Measurements from ENCODE around the gene MAML1.
"Not testable (repeated sequence)": the region's sequence is repeated elsewhere in the genome, so short reads cannot be mapped to it uniquely, and the experiment has no call there.

Gene MAML1, protein sequence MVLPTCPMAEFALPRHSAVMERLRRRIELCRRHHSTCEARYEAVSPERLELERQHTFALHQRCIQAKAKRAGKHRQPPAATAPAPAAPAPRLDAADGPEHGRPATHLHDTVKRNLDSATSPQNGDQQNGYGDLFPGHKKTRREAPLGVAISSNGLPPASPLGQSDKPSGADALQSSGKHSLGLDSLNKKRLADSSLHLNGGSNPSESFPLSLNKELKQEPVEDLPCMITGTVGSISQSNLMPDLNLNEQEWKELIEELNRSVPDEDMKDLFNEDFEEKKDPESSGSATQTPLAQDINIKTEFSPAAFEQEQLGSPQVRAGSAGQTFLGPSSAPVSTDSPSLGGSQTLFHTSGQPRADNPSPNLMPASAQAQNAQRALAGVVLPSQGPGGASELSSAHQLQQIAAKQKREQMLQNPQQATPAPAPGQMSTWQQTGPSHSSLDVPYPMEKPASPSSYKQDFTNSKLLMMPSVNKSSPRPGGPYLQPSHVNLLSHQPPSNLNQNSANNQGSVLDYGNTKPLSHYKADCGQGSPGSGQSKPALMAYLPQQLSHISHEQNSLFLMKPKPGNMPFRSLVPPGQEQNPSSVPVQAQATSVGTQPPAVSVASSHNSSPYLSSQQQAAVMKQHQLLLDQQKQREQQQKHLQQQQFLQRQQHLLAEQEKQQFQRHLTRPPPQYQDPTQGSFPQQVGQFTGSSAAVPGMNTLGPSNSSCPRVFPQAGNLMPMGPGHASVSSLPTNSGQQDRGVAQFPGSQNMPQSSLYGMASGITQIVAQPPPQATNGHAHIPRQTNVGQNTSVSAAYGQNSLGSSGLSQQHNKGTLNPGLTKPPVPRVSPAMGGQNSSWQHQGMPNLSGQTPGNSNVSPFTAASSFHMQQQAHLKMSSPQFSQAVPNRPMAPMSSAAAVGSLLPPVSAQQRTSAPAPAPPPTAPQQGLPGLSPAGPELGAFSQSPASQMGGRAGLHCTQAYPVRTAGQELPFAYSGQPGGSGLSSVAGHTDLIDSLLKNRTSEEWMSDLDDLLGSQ

DNA sequence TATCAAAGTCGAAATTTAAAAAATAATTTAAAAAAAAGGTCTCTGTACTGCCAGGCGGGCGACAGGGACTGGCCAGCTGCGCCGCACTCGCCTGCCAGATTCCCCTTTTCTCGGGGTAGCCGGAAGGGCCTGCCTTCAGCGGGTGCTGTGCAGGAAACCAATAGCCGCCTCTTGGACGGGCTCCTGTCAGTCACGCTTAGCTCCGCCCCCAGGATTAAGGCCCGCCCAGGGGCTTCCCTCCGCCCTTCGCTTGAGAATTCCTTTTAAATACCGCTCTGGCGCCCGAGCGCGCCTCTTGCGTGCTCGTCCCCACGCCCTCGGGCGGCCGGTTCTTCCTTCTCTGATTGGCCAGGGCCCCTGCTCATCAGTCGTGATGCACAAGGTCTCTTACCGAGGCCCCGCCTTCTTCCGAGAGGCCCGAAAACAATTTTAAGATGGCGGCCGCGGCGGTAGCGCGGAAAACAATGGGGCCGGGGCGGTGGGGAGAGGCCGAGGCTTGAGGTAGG is at the start of gene MAML1:
TSS of gene MAML1 (plus strand) at position 411 of the 506 bp plus-strand sequence. CDS start 291 bp downstream, outside the sequence.
- peak; percentile 96 to 99 for DNase-seq (ENCODE audit: low read depth in 2 of 2, low spot score in 1 of 2)

DNA sequence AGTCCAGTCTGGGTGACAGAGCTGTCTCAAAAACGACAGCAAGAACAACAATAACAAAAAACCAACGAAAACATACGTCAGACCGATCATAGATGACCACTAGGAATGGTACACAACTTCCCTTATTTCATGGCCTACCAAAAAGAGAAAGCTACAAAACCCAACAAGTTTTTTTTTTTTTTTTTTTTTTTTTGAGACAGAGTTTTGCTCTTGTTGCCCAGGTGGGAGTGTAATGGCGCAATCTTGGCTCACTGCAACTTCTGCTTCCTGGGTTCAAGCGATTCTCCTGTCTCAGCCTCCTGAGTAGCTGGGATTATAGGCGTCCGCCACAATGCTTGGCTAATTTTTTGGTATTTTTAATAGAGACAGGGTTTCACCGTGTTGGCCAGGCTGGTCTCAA is 43.4 kb upstream of the MAML1 start:
- not testable (repeated sequence) for DNase-seq (ENCODE audit: low read depth in 2 of 2, low spot score in 1 of 2)

DNA sequence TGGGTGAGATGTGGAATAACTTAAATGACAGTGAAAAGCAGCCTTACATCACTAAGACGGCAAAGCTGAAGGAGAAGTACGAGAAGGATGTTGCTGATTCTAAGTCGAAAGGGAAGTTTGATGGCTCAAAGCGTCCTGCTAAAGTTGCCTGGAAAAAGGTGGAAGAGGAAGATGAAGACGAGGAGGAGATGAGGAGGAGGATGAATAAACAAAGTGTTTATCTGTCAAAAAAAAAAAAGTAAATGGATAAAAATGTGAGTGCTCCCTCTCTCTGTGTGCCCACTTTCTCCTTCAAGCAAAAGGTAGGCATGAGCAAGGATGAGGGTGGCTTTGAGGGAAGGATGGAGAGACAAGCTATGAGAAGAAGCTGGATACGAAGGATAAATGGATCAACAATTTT is 38.1 kb upstream of the MAML1 start:
- DNase-seq (ENCODE audit: low read depth in 2 of 2, low spot score in 1 of 2) = no peak

DNA sequence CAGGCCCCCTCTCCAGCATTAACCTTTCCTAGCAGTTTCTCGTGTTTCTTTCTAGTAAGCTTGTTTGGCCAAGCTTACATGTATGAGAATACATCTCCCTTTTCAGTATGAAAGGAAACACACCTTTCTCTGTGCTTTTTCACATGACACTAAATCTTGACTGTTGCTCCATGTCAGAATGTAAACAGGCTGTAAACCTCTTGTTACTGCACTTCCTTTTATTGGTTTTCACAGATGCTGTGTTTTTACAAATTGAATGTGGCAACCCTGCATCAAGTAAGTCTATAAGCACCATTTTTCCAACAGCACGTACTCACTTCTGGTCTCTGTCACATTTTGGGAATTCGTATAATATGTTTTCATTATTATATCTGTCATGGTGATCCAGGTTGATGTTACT is 36.0 kb upstream of the MAML1 start:
- no peak for DNase-seq (ENCODE audit: low read depth in 2 of 2, low spot score in 1 of 2)

DNA sequence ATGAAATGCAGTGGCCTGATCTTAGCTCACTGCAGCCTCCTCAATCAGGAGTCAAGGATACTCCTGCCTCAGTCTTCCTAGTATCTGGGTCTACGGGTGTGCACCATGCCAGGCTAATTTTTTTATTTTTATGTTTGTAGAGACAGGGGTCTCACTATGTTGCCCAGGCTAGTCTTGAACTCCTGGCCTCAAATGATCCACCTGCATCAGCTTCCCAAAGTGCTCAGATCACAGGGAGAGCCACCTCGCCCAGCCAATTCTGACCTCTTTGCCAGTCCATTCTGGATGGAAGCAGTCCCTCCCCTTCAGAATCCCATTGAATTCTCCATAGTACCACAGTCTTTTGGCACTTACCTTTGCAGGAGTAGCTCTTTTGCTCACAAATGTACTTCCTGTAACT is 35.5 kb upstream of the MAML1 start:
- DNase-seq (ENCODE audit: low read depth in 2 of 2, low spot score in 1 of 2) = no peak

DNA sequence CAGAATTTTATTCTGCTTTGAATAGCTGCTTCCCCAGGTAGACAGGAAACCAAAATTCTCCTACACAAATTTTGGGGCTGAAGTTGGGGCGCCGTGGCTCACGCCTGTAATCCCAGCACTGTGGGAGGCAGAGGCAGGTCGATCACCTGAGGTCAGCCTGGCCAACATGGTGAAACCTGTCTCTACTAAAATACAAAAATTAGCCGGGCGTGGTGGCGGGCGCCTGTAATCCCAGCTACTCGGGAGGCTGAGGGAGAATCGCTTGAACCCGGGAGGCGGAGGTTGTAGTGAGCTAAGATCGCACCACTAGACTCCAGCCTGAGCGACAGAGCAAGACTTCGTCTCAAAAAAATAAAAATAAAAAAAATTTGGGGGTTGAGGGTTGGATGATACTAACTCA is 35.1 kb upstream of the MAML1 start:
- not testable (repeated sequence) for DNase-seq (ENCODE audit: low read depth in 2 of 2, low spot score in 1 of 2)

DNA sequence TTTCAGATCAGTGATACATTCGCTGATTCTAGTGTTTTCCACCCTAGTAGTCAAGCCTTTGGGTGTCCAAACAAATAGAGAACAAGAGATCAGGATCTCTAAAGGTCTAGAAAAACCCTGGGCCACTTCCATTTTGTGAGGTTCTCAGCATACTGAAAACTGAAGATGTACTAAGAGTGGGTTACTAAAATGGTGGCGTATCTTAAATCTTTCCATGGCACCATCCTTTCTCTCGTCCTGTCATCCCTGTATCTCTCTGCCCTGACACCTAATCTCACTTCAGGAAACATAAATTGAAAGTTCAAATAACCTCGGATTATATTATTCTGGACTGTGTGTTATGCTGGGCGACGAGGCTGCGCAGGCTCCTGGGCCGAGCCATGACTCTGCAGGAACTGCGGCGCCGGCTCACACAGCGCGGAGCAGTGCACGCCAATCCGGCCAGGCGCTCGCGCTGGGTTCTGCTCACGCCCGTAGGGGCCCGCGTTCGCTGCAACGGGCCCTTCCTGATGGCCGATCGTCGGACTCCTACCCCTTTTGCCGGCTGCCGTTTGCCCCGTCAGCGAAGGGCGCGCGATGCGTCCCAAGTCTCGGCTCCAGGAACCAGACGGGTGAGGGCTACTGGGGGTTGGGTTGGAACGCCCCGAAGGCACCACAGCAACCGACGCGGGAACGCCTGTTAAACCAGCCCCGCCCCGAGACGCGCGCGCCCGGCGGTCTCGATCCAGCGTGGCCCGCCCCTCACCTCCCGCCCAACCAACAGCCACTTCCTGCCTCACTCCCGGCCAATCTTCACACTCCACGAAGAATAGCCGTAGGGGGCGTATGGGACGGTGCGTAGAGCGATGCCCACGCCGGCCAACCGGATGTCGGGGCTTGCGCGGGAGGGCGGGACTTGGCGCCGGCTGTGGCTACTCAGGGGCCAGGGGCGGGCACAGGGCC is 34.4 kb upstream of the MAML1 start:
- peak; percentile 96 to 98 for DNase-seq (ENCODE audit: low read depth in 2 of 2, low spot score in 1 of 2)

DNA sequence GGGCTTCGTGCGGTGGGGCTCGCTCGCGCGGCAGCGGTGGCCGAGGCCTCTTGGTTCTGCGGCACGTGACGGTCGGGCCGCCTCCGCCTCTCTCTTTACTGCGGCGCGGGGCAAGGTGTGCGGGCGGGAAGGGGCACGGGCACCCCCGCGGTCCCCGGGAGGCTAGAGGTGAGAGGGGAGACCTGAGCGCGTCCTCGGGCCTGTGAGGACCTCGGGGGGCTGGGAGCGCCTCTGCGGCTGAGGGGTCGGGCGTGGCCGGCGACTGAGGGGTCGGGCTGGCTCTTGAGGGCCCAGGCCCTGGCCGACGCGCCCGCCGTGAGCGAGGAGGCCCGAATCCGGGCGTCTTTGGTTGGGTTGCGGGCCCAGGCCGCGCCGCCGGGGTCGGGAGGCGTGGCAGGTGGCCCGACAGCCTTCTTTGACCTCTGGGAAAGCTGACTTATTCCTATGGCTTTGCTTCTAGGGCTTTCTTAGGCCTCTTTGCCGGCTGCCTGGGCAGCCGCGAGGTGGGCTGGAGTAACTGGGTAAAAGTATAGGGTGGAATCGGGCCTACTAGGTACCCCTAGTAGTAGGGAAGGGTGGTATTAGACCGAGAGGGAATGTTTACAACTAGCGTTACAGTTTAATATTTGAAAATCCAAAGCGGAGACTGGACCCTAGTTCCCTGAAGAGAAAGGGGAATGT is 33.5 kb upstream of the MAML1 start, which contains the start of gene CANX:
TSS of gene CANX (plus strand) at position 33 of the 681 bp plus-strand sequence. CDS start 6,715 bp downstream, outside the sequence.
- no peak for DNase-seq (ENCODE audit: low read depth in 2 of 2, low spot score in 1 of 2)

DNA sequence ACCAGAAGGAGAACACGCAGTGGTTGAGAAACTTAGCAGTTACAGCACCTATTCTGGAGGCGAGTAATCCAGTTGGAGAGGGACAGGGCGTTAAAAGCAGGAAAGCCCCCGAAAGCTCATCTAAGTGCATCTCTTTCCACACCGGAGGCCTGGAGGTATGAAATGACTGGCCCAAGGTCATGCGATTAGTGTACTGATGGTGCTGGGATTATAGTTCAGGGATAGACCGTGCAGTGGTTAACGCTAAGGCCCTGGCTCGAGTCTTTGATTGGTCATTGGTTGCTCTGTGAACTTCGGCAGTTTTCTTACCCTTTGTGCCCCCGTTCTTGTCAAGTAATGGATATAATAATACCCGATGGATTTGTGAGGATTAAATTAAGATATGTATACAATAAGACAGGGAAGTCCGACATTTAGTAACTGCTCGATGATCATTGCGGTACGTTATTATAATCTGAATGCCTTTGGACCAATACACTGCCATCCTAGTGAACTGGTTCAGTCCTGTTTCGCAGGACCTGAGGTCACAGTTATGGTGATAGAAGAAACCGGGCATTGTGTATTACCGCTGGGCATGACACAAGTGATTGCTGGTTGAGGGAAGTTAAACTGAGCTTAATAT is 32.9 kb upstream of the MAML1 start:
- no peak for DNase-seq (ENCODE audit: low read depth in 2 of 2, low spot score in 1 of 2)

DNA sequence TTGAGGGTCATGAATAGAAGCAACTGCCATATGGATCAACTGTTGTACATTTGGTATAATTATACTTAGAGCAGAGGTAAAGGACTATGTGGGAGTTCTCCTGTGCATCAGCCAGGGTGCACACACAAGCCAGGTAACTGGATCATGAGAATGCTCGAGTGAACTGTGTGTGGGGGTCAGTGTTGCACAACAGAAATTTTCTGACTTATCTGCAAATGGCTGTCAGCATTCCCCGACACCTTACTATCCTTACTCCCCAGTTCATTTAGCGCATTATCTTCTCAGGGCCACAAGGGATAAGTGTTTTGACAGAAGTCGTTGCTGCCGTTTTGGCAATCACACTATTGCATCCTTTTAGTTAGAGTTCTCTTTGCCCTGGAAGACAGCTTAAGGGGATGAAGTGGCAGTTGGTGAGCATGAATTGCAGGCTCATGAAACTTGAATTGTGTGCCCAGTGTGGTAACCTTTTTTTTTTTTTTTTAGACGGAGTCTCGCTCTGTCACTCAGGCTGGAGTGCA is 32.2 kb upstream of the MAML1 start:
- DNase-seq (ENCODE audit: low read depth in 2 of 2, low spot score in 1 of 2) = no peak

DNA sequence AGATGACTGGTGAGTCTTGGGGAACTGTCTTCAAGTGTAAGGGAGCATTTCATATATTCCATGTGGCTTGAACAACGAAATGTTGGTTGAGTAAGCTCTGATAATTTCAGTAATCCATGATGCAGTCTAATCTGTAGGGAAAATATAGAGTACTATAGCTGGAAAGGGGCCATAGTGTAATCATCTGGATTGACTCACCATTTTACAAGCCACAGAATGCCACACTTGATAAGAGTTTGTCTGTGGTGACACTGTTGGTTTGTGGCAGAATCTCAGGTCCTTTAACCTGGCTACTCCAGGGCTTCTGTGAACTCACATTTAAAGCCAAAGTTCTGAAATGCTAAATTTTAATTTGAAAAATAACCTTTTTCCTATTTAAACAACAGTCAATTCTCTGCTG is 16.3 kb upstream of the MAML1 start:
- DNase-seq (ENCODE audit: low read depth in 2 of 2, low spot score in 1 of 2) = no peak

DNA sequence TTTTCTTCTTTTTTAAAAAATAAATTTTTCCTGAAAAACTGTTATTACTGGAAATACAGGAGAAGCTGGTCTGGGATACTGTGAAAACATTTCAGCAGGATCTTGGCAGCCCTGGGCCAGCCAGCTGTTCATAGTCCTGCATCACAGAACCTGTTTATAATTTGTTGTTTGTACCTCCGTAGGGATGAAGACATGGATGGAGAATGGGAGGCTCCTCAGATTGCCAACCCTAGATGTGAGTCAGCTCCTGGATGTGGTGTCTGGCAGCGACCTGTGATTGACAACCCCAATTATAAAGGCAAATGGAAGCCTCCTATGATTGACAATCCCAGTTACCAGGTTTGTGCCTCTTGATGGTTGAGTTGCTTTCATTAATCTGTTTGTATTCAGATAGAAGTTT is 12.4 kb upstream of the MAML1 start:
- no peak for DNase-seq (ENCODE audit: low read depth in 2 of 2, low spot score in 1 of 2)

DNA sequence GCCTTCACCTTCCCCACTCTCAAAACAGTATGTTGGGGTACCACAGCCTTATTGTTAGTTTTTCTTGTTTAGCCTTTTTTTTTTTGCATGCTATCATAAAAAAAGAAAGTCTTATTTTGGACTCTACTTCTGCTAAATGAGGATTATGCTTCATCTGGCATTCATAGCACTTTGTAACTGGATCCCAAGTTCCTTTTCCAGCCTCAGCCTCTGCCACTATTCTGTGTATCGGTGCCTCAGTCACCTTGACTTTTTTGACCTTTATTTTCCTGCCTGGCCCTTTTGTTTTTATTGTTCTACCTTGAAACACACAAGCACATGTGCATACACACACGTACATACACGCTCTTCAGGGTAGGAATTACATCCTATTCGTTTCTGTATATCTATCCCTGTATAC is 8.5 kb upstream of the MAML1 start:
- no peak for DNase-seq (ENCODE audit: low read depth in 2 of 2, low spot score in 1 of 2)

DNA sequence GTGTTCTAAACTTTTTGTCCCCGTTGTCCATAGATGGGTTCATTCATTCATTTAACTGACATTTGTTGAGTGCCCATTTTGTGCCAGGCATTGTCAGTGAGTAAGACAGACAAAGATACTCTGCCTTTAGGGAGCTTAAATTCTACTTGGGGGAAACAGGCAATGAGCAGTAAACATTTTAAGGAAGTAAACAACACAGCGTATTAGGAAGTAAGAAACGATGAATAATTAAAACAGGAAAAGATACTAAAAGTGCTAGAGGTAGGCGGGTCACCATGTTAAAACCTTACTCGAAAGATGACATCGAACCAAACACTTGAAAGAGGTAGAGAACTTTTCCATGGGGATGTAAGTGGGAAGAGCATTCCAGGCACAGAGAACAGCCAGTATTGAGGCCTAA is 5.5 kb upstream of the MAML1 start:
- DNase-seq (ENCODE audit: low read depth in 2 of 2, low spot score in 1 of 2) = no peak

DNA sequence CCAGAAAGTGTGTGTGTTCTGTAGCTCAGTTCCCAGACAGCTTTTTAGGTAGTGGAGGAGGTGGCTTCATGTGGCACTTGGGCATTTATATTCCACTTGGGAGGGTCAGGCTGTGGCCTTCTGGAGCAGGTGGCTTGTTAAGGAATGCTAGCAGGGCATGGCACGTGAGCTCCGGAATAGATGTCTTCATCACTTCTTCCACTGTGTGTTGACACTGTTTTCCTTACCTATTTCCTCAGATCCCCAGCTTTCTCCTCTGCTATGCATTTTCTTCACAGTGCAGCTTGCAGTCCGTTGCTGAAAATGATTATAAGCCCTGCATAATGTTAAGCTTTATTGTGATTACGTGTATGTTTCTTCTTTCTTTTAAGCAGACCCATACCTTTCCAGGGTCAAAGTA is 3.3 kb upstream of the MAML1 start:
- DNase-seq (ENCODE audit: low read depth in 2 of 2, low spot score in 1 of 2) = no peak

DNA sequence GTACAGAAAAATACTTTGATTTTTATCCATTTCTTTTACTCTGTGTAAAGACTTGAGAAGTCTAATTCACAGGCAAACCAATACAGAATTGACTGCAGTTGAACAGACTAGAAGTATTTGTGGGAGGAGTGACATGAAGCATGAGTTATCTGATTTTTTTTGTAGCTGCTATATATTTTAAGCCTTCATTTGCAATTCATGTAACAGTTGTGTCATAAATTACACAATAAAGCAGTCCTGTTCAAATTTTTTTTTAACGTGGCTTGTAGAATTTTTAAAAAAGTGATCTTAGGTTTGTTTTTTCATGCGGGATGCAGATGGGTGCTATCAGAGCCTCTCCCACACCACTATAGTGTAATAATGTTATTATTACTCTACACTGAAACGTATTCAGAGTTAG is 2.9 kb upstream of the MAML1 start:
- DNase-seq (ENCODE audit: low read depth in 2 of 2, low spot score in 1 of 2) = no peak

DNA sequence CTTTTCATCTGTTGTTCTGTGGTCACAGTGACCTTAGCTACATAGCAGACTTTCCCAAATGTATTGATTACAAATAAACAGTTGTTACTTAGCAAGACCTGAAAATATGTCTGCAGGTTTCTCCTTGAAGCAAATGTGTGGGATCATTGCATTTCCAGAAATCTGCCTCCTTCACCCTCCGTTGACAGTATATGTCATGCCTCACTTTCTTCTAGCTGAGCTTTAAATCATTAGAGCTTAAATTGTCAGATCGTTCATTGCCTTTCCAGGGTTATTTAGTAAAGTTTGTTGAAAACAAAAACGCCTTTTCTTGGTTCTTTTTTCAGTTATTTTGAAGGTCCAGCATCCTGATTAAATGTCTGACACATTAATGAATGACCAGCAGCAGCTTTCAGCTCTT is 2.3 kb upstream of the MAML1 start:
- no peak for DNase-seq (ENCODE audit: low read depth in 2 of 2, low spot score in 1 of 2)

DNA sequence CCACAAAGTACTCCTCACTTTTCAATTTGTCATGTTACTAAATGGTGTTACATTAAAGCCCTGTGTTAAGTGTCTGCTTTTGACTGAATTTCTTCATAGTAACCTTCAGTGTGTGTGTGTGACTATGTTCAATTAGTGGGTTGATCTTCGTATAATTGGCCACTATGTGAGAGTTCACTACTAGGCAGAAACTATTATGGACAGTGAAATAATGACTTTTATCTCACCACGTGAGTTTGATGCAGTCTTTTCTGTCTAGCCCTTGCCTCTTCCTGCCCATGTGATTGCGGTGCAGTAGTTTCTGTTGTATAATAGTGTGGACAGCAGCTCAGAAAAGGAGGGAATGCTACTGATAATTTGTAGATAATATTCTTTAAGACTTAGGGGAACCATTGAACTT is 1.8 kb upstream of the MAML1 start:
- no peak for DNase-seq (ENCODE audit: low read depth in 2 of 2, low spot score in 1 of 2)

DNA sequence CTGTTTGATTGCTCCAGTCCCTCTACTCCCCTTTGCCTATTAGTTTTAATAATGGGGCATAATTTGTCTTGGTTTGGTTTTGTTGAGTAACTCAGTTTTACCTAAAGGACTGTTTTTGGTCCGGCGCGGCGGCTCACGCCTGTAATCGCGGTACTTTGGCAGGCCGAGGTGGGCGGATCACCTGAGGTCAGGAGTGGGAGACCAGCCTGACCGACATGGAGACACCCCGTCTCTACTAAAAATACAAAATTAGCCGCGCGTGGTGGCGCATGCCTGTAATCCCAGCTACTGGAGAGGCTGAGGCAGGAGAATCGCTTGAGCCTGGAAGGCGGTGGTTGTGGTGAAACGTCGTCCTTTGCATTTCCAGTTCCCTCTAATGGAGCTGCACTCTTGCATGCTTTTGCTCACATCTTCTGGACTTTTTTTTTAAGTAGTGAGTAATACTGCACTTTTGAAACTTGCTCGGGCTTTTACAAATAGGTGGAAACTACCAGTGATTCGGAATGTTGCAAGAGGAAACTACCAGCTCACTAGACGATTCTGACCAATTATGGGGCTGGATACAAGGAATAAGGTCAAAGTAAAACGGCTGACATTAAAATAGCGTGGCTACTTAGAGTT is 721 bp upstream of the MAML1 start:
- peak in 1 of 2 donors; percentile 0 for DNase-seq (ENCODE audit: low read depth in 2 of 2, low spot score in 1 of 2)

Measured in stimulated activated CD8-positive, alpha-beta memory T cell treated with anti-CD3 and anti-CD28 coated beads, Interleukin-4, amount 100 ng/mL, for 4 hours (primary cell).